ENCODE measurements around the gene DUSP28. TPM values are rescaled to one million over a fixed set of nuclear protein-coding genes. Genes with fewer than 3 reads are reported as not detected.

DUSP28 gene
- total and polyA plus RNA-seq, 2 of the 8 experiments (the other 6 are each of a cell fraction or from before 2014, with no cell fraction given), result 2.1 to 2.3 TPM

DNA sequence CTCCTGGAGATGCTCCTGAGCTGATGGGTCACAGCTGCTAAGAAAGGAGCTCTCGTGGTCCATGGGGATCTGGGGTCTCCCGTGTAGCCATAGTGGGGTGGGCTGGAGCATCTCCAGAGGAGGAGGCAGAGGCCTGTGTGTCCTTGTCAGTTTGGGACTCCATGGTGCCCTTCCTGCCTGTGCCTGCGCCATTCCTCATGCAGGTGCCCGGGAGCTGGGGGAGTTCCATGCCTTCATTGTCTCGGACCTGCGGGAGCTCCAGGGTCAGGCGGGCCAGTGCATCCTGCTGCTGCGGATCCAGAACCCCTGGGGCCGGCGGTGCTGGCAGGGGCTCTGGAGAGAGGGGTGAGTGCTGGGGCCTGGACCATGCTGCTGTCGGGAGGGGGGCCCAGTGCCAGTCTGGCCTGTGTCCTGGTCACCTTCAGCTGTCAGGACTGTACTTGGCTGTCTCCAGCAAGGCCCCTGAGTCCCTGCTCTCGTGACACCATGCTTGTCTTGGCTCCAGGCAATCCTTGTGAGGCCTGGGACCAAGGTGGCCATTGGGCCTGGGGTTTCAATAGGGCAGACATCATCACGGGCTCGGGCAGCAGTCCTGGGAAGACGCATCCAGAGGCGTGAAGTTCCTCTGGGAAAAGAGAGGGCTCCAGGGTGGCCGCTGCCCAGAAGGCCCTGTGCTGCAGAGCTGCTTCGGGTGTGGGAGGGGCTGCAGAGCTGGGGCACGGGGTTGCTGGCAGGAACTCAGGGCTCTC lies 33.7 kb downstream of the DUSP28 start:
- no peaks in the 10 kb centered on the region for H3K23me2 ChIP-seq (ENCODE audit: low read depth, low read length)
- H4K5ac ChIP-seq (ENCODE audit: insufficient read length, low read depth, low read length), result no peak overlapping the region
- peaks cover 0 to 12% of the 10 kb centered on the region in 2 experiments; a peak in 2 of 4 replicates for H3K79me2 ChIP-seq (ENCODE audit: control insufficient read depth in 1 of 2, insufficient read depth in 2 of 2, low read length in 2 of 2)
- no peak overlapping the region for H3K4ac ChIP-seq (replicated peaks; ENCODE audit: insufficient read length, low read depth, low read length)
- no peak overlapping the region for H3K4me2 ChIP-seq (ENCODE audit: insufficient read depth in 1 of 2, low read depth in 2 of 2, low read length in 2 of 2)
- FAIRE-seq (no peak), DNase-seq (ENCODE audit: low read depth in 1 of 2, low spot score in 2 of 2) (no peak)
- ChIA-PET CTCF (ENCODE audit: partially characterized antibody) (interaction anchor here (0.6 to 3.5 kb wide), 6 partner anchors 8 to 28 kb away, joined by 3 to 17 read pairs (median 4); no protein-coding TSS in a partner anchor), POLR2A (ENCODE audit: partially characterized antibody) (interaction anchor here (1.0 to 2.1 kb wide), 2 partner anchors 8 to 121 kb away, joined by 3 to 13 read pairs; partner anchors contain the start of gene CAPN10)
- no peak for TF ChIP-seq SP2 (IDR thresholded peaks at IDR 0.05; ENCODE audit: low read length)
- TF ChIP-seq SIRT6 (IDR thresholded peaks at IDR 0.05; ENCODE audit: low read length), result no peak
- no peak for TF ChIP-seq SIN3A (conservative IDR thresholded peaks at IDR 0.05 in 1 of 2, IDR thresholded peaks at IDR 0.05 in 1 of 2; ENCODE audit: low read depth in 1 of 2, low read length in 2 of 2)
- TF ChIP-seq MAFK (IDR thresholded peaks at IDR 0.05; ENCODE audit: low read depth, low read length), result no peak
- TF ChIP-seq RNF2 (IDR thresholded peaks at IDR 0.05; ENCODE audit: borderline replicate concordance, low read depth, low read length, missing control alignments, poor library complexity, severe bottlenecking), result no peak
- TF ChIP-seq BCL11A (IDR thresholded peaks at IDR 0.05; ENCODE audit: low read depth in 2 of 2, low read length in 2 of 2), result no peak
- TF ChIP-seq, protein P1, sequence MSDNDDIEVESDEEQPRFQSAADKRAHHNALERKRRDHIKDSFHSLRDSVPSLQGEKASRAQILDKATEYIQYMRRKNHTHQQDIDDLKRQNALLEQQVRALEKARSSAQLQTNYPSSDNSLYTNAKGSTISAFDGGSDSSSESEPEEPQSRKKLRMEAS (IDR thresholded peaks at IDR 0.05), result no peak
- TF ChIP-seq CHD2 (IDR thresholded peaks at IDR 0.05; ENCODE audit: low read length), result no peak
- TF ChIP-seq CBX5 (IDR thresholded peaks at IDR 0.05; ENCODE audit: low read depth, low read length), result no peak
- TF ChIP-seq EZH2 (IDR thresholded peaks at IDR 0.05; ENCODE audit: low read depth, low read length, severe bottlenecking), result no peak
- TF ChIP-seq SP4 (IDR thresholded peaks at IDR 0.05; ENCODE audit: low read length), result no peak
- no peaks in the 10 kb centered on the region for H3K9me3 ChIP-seq (ENCODE audit: insufficient read depth in 2 of 2, low read depth in 1 of 2, low read length in 1 of 2)
- no peak overlapping the region for H2BK20ac ChIP-seq (ENCODE audit: low read length)
- no peak overlapping the region for H4K8ac ChIP-seq (ENCODE audit: extremely low read depth, insufficient read depth, low read length)
- H2BK15ac ChIP-seq (ENCODE audit: low read length), result no peak overlapping the region
- no peak overlapping the region for H3K14ac ChIP-seq (ENCODE audit: insufficient read length)
- 91% methylated on average over 17 of the region's 19 CpGs; no CpG with 5 or more reads in 1 of the 2 experiments for WGBS, 2 experiments (ENCODE audit: extremely low coverage in 1 of 2, insufficient coverage in 1 of 2, insufficient read length in 1 of 2, insufficient replicate concordance in 2 of 2, low coverage in 1 of 2, low lambda C conversion rate in 2 of 2, missing lambda C conversion rate in 1 of 2)
- H2BK12ac ChIP-seq (ENCODE audit: low read depth, low read length), result no peak overlapping the region
- no peak overlapping the region for H3K27ac ChIP-seq (ENCODE audit: low read depth, low read length)
- no peak overlapping the region for H4K91ac ChIP-seq (replicated peaks; ENCODE audit: insufficient read length, low read length)
- H3K9ac ChIP-seq (replicated peaks in 1 of 4; ENCODE audit: extremely low read depth in 1 of 4, low read depth in 3 of 4, low read length in 3 of 4), result no peak overlapping the region
- no peak overlapping the region for H2BK5ac ChIP-seq (ENCODE audit: low read depth, low read length)
- no peak overlapping the region for H3K23ac ChIP-seq (ENCODE audit: insufficient read length)
- peaks cover 0 to 15% (median 11%) of the 10 kb centered on the region in 4 experiments; a peak in 5 of 8 replicates for H3K36me3 ChIP-seq (ENCODE audit: control insufficient read depth in 2 of 4, insufficient read depth in 4 of 4, low read length in 3 of 4)
- no peak overlapping the region for H3K18ac ChIP-seq (ENCODE audit: extremely low read depth, low read length)
- H4K20me1 ChIP-seq (replicated peaks in 1 of 2; ENCODE audit: control insufficient read depth in 1 of 2, insufficient read depth in 2 of 2, low read length in 2 of 2), result peaks cover 3 to 21% of the 10 kb centered on the region in 2 experiments
- H3K79me1 ChIP-seq (ENCODE audit: low read depth, low read length), result peaks cover 9% of the 10 kb centered on the region
- no peak overlapping the region for H2AFZ ChIP-seq (ENCODE audit: low read length)
- no peak overlapping the region for H2BK120ac ChIP-seq (replicated peaks; ENCODE audit: low read depth, low read length)
- no peak overlapping the region for H3K56ac ChIP-seq (replicated peaks; ENCODE audit: insufficient read length, low read depth, low read length)
- H2AK5ac ChIP-seq (ENCODE audit: low read depth, low read length), result no peak overlapping the region
- H3K27me3 ChIP-seq (replicated peaks in 1 of 4; ENCODE audit: control insufficient read depth in 3 of 4, extremely low read depth in 1 of 4, insufficient read depth in 3 of 4, low read length in 3 of 4), result no peaks in the 10 kb centered on the region
- no peaks in the 10 kb centered on the region for H3K4me1 ChIP-seq (replicated peaks in 1 of 4; ENCODE audit: control insufficient read depth in 3 of 4, insufficient read depth in 4 of 4, low read length in 3 of 4)
- no peak overlapping the region for H3K4me3 ChIP-seq (ENCODE audit: extremely low read depth in 1 of 4, insufficient read depth in 2 of 4, low read depth in 3 of 4, low read length in 4 of 4)

Measured in H1 (cell line).